Activated T-cell treated with anti-CD3 and anti-CD28 coated beads, Interleukin-2, amount 50 U/mL, for 4 hours (primary cell): ENCODE data around the gene CLDN9. TPM values are rescaled to one million over a fixed set of nuclear protein-coding genes. Genes with fewer than 3 reads are reported as not detected.

Source experiments
- ATAC-seq, 2 donors: fragments of 200-7000 bp; cut with Tn5 transposase; one replicate each; pipeline ENCODE4 v1.10.0; 2021
- DNase-seq: peaks from one replicate; pipeline ENCODE4 v3.0.0-alpha.2; 2020
- H3K27me3 Mint-ChIP-seq: one replicate; pipeline ENCODE4 v1.8.0; 2021; ENCODE audit warnings: low read depth, mixed read lengths
- H3K36me3 Mint-ChIP-seq: one replicate; pipeline ENCODE4 v1.8.0; 2022; ENCODE audit warnings: mixed read lengths; ENCODE audit not compliant: insufficient read depth
- H3K4me1 Mint-ChIP-seq: one replicate; pipeline ENCODE4 v1.8.0; 2021; ENCODE audit warnings: low read depth, mixed read lengths
- H3K4me3 Mint-ChIP-seq: one replicate; pipeline ENCODE4 v1.8.0; 2021; ENCODE audit warnings: mild to moderate bottlenecking, moderate library complexity, mixed read lengths
- H3K9me3 Mint-ChIP-seq: one replicate; pipeline ENCODE4 v1.8.0; 2021; ENCODE audit warnings: mixed read lengths
- total RNA-seq, 3 donors: library from RNA; stranded (reverse); gene quantifications; one replicate each; pipeline ENCODE4 v1.2.1, GENCODE V29; 2021

Gene CLDN9
- total RNA-seq, 3 donors from 2014 or later = not detected

- no peaks in the 10 kb centered on the region for H3K9me3 Mint-ChIP-seq
- ATAC-seq (no peak), DNase-seq (no peak)
- H3K36me3 Mint-ChIP-seq = no peaks in the 10 kb centered on the region
- peaks cover 7% of the 10 kb centered on the region for H3K4me1 Mint-ChIP-seq
- peaks cover 79% of the 10 kb centered on the region for H3K27me3 Mint-ChIP-seq
- H3K4me3 Mint-ChIP-seq = no peak overlapping the region
Observed at GRCh38 chr16:3035972-3036725, 23.4 kb downstream of the CLDN9 start.

GRCh38 chr16:3036726-3037315 is 24.1 kb downstream of the CLDN9 start, which contains the start of gene BICDL2:
BICDL2 (minus strand) TSS chr16:3036944; CDS start chr16:3035496, 1,448 bp downstream.
- no peak for ATAC-seq
- H3K4me3 Mint-ChIP-seq = no peak within 1 kb of the TSS
- peaks cover 82% of the 10 kb centered on the region for H3K27me3 Mint-ChIP-seq
- no peak for DNase-seq
- no peaks in the 10 kb centered on the region for H3K36me3 Mint-ChIP-seq
- peaks cover 7% of the 10 kb centered on the region for H3K4me1 Mint-ChIP-seq
- no peaks in the 10 kb centered on the region for H3K9me3 Mint-ChIP-seq

- no peak for DNase-seq
- Mint-ChIP-seq H3K27me3 (peaks cover 83% of the 10 kb centered on the region), H3K9me3 (no peaks in the 10 kb centered on the region), H3K4me1 (peaks cover 7% of the 10 kb centered on the region), H3K36me3 (no peaks in the 10 kb centered on the region), H3K4me3 (no peak overlapping the region)
- no peak for ATAC-seq
Observed at GRCh38 chr16:3038256-3038655, 25.5 kb downstream of the CLDN9 start.

GRCh38 chr16:3038896-3039295 is 26.2 kb downstream of the CLDN9 start:
- Mint-ChIP-seq H3K9me3 (no peaks in the 10 kb centered on the region), H3K4me3 (no peak overlapping the region), H3K4me1 (peaks cover 7% of the 10 kb centered on the region), H3K27me3 (peaks cover 83% of the 10 kb centered on the region), H3K36me3 (no peaks in the 10 kb centered on the region)
- ATAC-seq (no peak), DNase-seq (no peak)

GRCh38 chr16:3042376-3042775 is 29.7 kb downstream of the CLDN9 start:
- H3K36me3 Mint-ChIP-seq = no peaks in the 10 kb centered on the region
- no peak for ATAC-seq
- H3K4me1 Mint-ChIP-seq = peaks cover 11% of the 10 kb centered on the region
- DNase-seq = no peak
- no peak overlapping the region for H3K4me3 Mint-ChIP-seq
- H3K9me3 Mint-ChIP-seq = no peaks in the 10 kb centered on the region
- H3K27me3 Mint-ChIP-seq = peaks cover 74% of the 10 kb centered on the region

GRCh38 chr16:3044708-3045107 is 32.0 kb downstream of the CLDN9 start:
- H3K27me3 Mint-ChIP-seq = peaks cover 53% of the 10 kb centered on the region
- peak overlapping the region; percentile 74 for H3K4me3 Mint-ChIP-seq
- no peaks in the 10 kb centered on the region for H3K9me3 Mint-ChIP-seq
- H3K36me3 Mint-ChIP-seq = no peaks in the 10 kb centered on the region
- H3K4me1 Mint-ChIP-seq = peaks cover 13% of the 10 kb centered on the region
- DNase-seq (no peak), ATAC-seq (no peak)

GRCh38 chr16:3045758-3046640 is 33.3 kb downstream of the CLDN9 start, which contains the start of gene MMP25:
MMP25 (plus strand) TSS chr16:3046561; CDS start chr16:3046918, 357 bp downstream.
- DNase-seq = no peak
- peaks cover 13% of the 10 kb centered on the region for H3K4me1 Mint-ChIP-seq
- H3K27me3 Mint-ChIP-seq = peaks cover 44% of the 10 kb centered on the region
- H3K4me3 Mint-ChIP-seq = peak within 1 kb of the TSS; percentile 74
- H3K9me3 Mint-ChIP-seq = no peaks in the 10 kb centered on the region
- H3K36me3 Mint-ChIP-seq = no peaks in the 10 kb centered on the region
- ATAC-seq = peak; percentile 35 to 41

- peak; percentile 58 to 61 for ATAC-seq
- peaks cover 38% of the 10 kb centered on the region for H3K27me3 Mint-ChIP-seq
- peak overlapping the region; percentile 37 for H3K4me3 Mint-ChIP-seq
Observed at GRCh38 chr16:3046641-3047386, 34.1 kb downstream of the CLDN9 start.

GRCh38 chr16:3047387-3047720 is 34.6 kb downstream of the CLDN9 start:
- ATAC-seq = no peak
- Mint-ChIP-seq H3K27me3 (peaks cover 32% of the 10 kb centered on the region), H3K4me3 (no peak overlapping the region), H3K36me3 (no peaks in the 10 kb centered on the region), H3K4me1 (peaks cover 19% of the 10 kb centered on the region), H3K9me3 (no peaks in the 10 kb centered on the region)
- DNase-seq = no peak

More at GRCh38 chr16:3046641-3047386, 34.1 kb downstream of the CLDN9 start:
- Mint-ChIP-seq H3K9me3 (no peaks in the 10 kb centered on the region), H3K36me3 (no peaks in the 10 kb centered on the region), H3K4me1 (peaks cover 16% of the 10 kb centered on the region)
- no peak for DNase-seq

GRCh38 chr16:3049921-3050481 is 37.3 kb downstream of the CLDN9 start:
- Mint-ChIP-seq H3K4me1 (peaks cover 25% of the 10 kb centered on the region), H3K9me3 (no peaks in the 10 kb centered on the region), H3K36me3 (peaks cover 5% of the 10 kb centered on the region), H3K4me3 (no peak overlapping the region), H3K27me3 (peaks cover 10% of the 10 kb centered on the region)
- DNase-seq (no peak), ATAC-seq (no peak)

GRCh38 chr16:3050487-3050886 is 37.8 kb downstream of the CLDN9 start:
- DNase-seq = no peak
- Mint-ChIP-seq H3K36me3 (peaks cover 9% of the 10 kb centered on the region), H3K4me1 (peaks cover 25% of the 10 kb centered on the region), H3K4me3 (no peak overlapping the region), H3K27me3 (peaks cover 5% of the 10 kb centered on the region), H3K9me3 (no peaks in the 10 kb centered on the region)
- no peak for ATAC-seq

- Mint-ChIP-seq H3K9me3 (no peaks in the 10 kb centered on the region), H3K4me1 (peaks cover 28% of the 10 kb centered on the region), H3K4me3 (no peak overlapping the region), H3K27me3 (peaks cover 5% of the 10 kb centered on the region), H3K36me3 (peaks cover 9% of the 10 kb centered on the region)
- no peak for DNase-seq
- ATAC-seq = no peak
Observed at GRCh38 chr16:3051009-3051408, 38.3 kb downstream of the CLDN9 start.

- DNase-seq (no peak), ATAC-seq (no peak)
- H3K4me3 Mint-ChIP-seq = no peak overlapping the region
Observed at GRCh38 chr16:3051494-3051893, 38.8 kb downstream of the CLDN9 start.

More at GRCh38 chr16:3051494-3051893, 38.8 kb downstream of the CLDN9 start:
- Mint-ChIP-seq H3K27me3 (peaks cover 5% of the 10 kb centered on the region), H3K9me3 (no peaks in the 10 kb centered on the region), H3K36me3 (peaks cover 9% of the 10 kb centered on the region), H3K4me1 (peaks cover 30% of the 10 kb centered on the region)
